ENCODE results near the gene ZNF207.

Gene ZNF207

GRCh38 chr17:32383926-32384434, 34.0 kb downstream of the ZNF207 start:
- Histone ChIP-seq H3K36me3 (ENCODE audit: insufficient read depth, low read length) (peaks cover 38% of the 10 kb centered on the region), H4K20me1 (ENCODE audit: insufficient read depth, low read length) (no peaks in the 10 kb centered on the region)

DNA sequence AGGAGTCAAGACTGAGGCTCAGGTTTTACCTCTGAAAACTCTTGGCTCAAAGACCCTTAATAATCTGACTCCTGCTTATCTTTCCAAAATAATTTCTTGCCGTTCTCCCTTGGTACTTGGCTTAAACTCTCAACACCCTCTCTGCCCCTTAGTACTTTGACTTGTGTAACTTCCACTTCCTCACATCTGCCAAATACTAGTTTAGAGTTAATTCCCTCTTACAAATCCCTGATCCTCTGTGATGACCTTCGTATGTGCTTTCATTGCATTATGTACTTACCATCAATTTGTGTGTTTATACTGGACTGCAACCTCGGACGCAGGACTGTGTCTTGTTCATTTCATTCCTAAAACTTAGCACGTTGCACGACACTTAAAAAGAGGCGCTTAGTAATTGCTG, 35.2 kb downstream of the ZNF207 start:
- Histone ChIP-seq H3K79me2 (ENCODE audit: insufficient read depth, low read length) (no peaks in the 10 kb centered on the region), H3K4me3 (ENCODE audit: low read depth, low read length, poor library complexity, severe bottlenecking) (no peak overlapping the region), H3K27me3 (ENCODE audit: insufficient read depth, low read length) (no peaks in the 10 kb centered on the region), H3K9ac (ENCODE audit: low read length) (no peak overlapping the region), H3F3A (ENCODE audit: insufficient read depth, low read length) (no peaks in the 10 kb centered on the region), H4K20me1 (ENCODE audit: insufficient read depth, low read length) (no peaks in the 10 kb centered on the region), H2AFZ (ENCODE audit: low read length) (no peak overlapping the region), H3K27ac (ENCODE audit: low read depth, low read length, poor library complexity, severe bottlenecking) (no peak overlapping the region), H3K4me2 (ENCODE audit: low read length) (no peak overlapping the region), H3K9me2 (ENCODE audit: low read depth, low read length) (no peaks in the 10 kb centered on the region), H3K4me1 (ENCODE audit: insufficient read depth, low read length, severe bottlenecking) (no peaks in the 10 kb centered on the region), H3K9me3 (ENCODE audit: low read length) (no peaks in the 10 kb centered on the region), H3K36me3 (ENCODE audit: insufficient read depth, low read length) (peaks cover 29% of the 10 kb centered on the region)
- TF ChIP-seq CTCF (IDR thresholded peaks at IDR 0.05; ENCODE audit: low read length) (no peak), EZH2 (IDR thresholded peaks at IDR 0.05; ENCODE audit: borderline replicate concordance, low read length) (no peak)

More at GRCh38 chr17:32383926-32384434, 34.0 kb downstream of the ZNF207 start:
- Histone ChIP-seq H3K27me3 (ENCODE audit: insufficient read depth, low read length) (no peaks in the 10 kb centered on the region), H3K4me2 (ENCODE audit: low read length) (no peak overlapping the region), H3K9me3 (ENCODE audit: low read length) (no peaks in the 10 kb centered on the region), H3K4me3 (ENCODE audit: low read depth, low read length, poor library complexity, severe bottlenecking) (no peak overlapping the region), H3K27ac (ENCODE audit: low read depth, low read length, poor library complexity, severe bottlenecking) (no peak overlapping the region), H3K9me2 (ENCODE audit: low read depth, low read length) (no peaks in the 10 kb centered on the region), H3K9ac (ENCODE audit: low read length) (no peak overlapping the region), H2AFZ (ENCODE audit: low read length) (no peak overlapping the region), H3K4me1 (ENCODE audit: insufficient read depth, low read length, severe bottlenecking) (no peaks in the 10 kb centered on the region), H3K79me2 (ENCODE audit: insufficient read depth, low read length) (no peaks in the 10 kb centered on the region), H3F3A (ENCODE audit: insufficient read depth, low read length) (no peaks in the 10 kb centered on the region)
- no peak for TF ChIP-seq EZH2 (IDR thresholded peaks at IDR 0.05; ENCODE audit: borderline replicate concordance, low read length)
- TF ChIP-seq CTCF (IDR thresholded peaks at IDR 0.05; ENCODE audit: low read length) = no peak

GRCh38 chr17:32385971-32386370, 36.0 kb downstream of the ZNF207 start:
- Histone ChIP-seq H3K36me3 (ENCODE audit: insufficient read depth, low read length) (peaks cover 21% of the 10 kb centered on the region), H3K9me2 (ENCODE audit: low read depth, low read length) (no peaks in the 10 kb centered on the region), H3K27me3 (ENCODE audit: insufficient read depth, low read length) (no peaks in the 10 kb centered on the region), H3K4me1 (ENCODE audit: insufficient read depth, low read length, severe bottlenecking) (no peaks in the 10 kb centered on the region), H3F3A (ENCODE audit: insufficient read depth, low read length) (no peaks in the 10 kb centered on the region), H2AFZ (ENCODE audit: low read length) (no peak overlapping the region), H3K9me3 (ENCODE audit: low read length) (no peaks in the 10 kb centered on the region), H3K4me3 (ENCODE audit: low read depth, low read length, poor library complexity, severe bottlenecking) (no peak overlapping the region), H3K79me2 (ENCODE audit: insufficient read depth, low read length) (no peaks in the 10 kb centered on the region), H3K4me2 (ENCODE audit: low read length) (no peak overlapping the region), H4K20me1 (ENCODE audit: insufficient read depth, low read length) (no peaks in the 10 kb centered on the region), H3K27ac (ENCODE audit: low read depth, low read length, poor library complexity, severe bottlenecking) (no peak overlapping the region), H3K9ac (ENCODE audit: low read length) (no peak overlapping the region)
- TF ChIP-seq EZH2 (IDR thresholded peaks at IDR 0.05; ENCODE audit: borderline replicate concordance, low read length) (no peak), CTCF (IDR thresholded peaks at IDR 0.05; ENCODE audit: low read length) (no peak)
